PC-9 (cell line): ENCODE measurements around the gene ULK1.

Source experiments
- CTCF ChIP-seq: fragments of 200-600 bp; sonication (generic); conservative IDR thresholded peaks from 2 replicates; pipeline ENCODE4 v1.6.1; 2017; ENCODE audit warnings: mixed run types, antibody characterized with exemption, mild to moderate bottlenecking, moderate library complexity
- EZH2 ChIP-seq: fragments of 200-600 bp; sonication (generic); IDR thresholded peaks from 2 replicates; pipeline ENCODE4 v1.8.0; 2017; ENCODE audit warnings: antibody characterized with exemption, low read depth

- TF ChIP-seq CTCF, result no peak
- no peak for TF ChIP-seq EZH2
These were observed 27.7 kb downstream of the ULK1 start for GRCh38 chr12:131921866-131922769.
